Prostate gland (tissue), 2 donors: ENCODE measurements around the gene ENAH.

Source experiments
- CTCF ChIP-seq, 4 experiments: fragments of 200-600 bp in 2 of 4; fragments of 450-650 bp in 2 of 4; sonication (generic) in 2 of 4; IDR thresholded peaks; 1 replicate in 3 of 4; 2 replicates in 1 of 4; pipeline ENCODE4 v1.5.1; 2016 to 2019; ENCODE audit warnings: antibody characterized with exemption in 4 of 4, mild to moderate bottlenecking in 2 of 4, moderate library complexity in 2 of 4
- POLR2A ChIP-seq: fragments of 450-650 bp; IDR thresholded peaks from one replicate; pipeline ENCODE4 v1.6.1; 2016; ENCODE audit warnings: antibody characterized with exemption, mild to moderate bottlenecking
- POLR2AphosphoS5 ChIP-seq: sonication (generic); formaldehyde crosslinking; IDR thresholded peaks from one replicate; pipeline ENCODE4 v1.6.1; 2017; ENCODE audit warnings: antibody characterized with exemption

GRCh38 chr1:225561675-225562074 lies 91.2 kb downstream of the ENAH start:
- TF ChIP-seq CTCF (IDR thresholded peaks at IDR 0.05) = no peak
- TF ChIP-seq POLR2A = no peak
- no peak for TF ChIP-seq POLR2AphosphoS5
